ENCODE data around the gene LIN28B.

DNA sequence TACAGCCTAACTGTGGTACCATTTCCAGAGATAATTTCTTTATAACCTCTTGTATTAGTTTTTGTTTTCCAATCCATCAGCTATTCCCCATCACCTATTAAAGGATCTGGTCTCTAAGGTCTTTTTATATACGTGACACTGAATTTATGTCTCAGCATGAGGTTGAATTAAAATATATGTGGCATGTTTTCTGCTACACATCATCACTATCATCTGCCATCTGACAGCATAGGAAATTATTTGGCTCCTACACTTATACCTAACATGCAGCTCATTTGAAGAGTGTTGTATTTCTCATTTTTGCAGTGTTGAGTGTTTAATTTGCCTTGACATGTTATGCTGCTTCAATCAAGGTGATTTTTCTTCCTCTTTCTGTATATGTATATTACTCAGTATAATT, 100.3 kb downstream of the LIN28B start:
- TF ChIP-seq, protein P1, sequence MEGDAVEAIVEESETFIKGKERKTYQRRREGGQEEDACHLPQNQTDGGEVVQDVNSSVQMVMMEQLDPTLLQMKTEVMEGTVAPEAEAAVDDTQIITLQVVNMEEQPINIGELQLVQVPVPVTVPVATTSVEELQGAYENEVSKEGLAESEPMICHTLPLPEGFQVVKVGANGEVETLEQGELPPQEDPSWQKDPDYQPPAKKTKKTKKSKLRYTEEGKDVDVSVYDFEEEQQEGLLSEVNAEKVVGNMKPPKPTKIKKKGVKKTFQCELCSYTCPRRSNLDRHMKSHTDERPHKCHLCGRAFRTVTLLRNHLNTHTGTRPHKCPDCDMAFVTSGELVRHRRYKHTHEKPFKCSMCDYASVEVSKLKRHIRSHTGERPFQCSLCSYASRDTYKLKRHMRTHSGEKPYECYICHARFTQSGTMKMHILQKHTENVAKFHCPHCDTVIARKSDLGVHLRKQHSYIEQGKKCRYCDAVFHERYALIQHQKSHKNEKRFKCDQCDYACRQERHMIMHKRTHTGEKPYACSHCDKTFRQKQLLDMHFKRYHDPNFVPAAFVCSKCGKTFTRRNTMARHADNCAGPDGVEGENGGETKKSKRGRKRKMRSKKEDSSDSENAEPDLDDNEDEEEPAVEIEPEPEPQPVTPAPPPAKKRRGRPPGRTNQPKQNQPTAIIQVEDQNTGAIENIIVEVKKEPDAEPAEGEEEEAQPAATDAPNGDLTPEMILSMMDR (conservative IDR thresholded peaks at IDR 0.05; ENCODE audit: low read depth, low read length), result no peak
- no peak for TF ChIP-seq EZH2 (IDR thresholded peaks at IDR 0.05; ENCODE audit: borderline replicate concordance, low read depth, low read length, poor library complexity, severe bottlenecking)
